Motor neuron (in vitro differentiated cells): ENCODE data around the gene CRYL1. TPM values are rescaled to one million over a fixed set of nuclear protein-coding genes. Genes with fewer than 3 reads are reported as not detected.
A peak's percentile ranks its signal among the peaks of the same experiment; 100 is the strongest.

Experiments
- ATAC-seq, 8 experiments: fragments of 200-7000 bp; cut with Tn5 transposase; replicated peaks in 6 of 8; 2 replicates each; pipeline ENCODE4 v1.8.0; 2021; ENCODE audit warnings: mild to moderate bottlenecking in 8 of 8, moderate library complexity in 8 of 8
- H3K27ac ChIP-seq, 2 donors: fragments of 250-450 bp; sonication (Bioruptor Pico); 2 replicates each; pipeline ENCODE4 v1.9.0; 2021; ENCODE audit warnings: antibody characterized with exemption in 2 of 2, mild to moderate bottlenecking in 2 of 2, moderate library complexity in 1 of 2
- H3K4me1 ChIP-seq, 2 donors: fragments of 250-450 bp; sonication (Bioruptor Pico); replicated peaks in 1 of 2; 2 replicates each; pipeline ENCODE4 v1.6.1; 2021; ENCODE audit warnings: antibody characterized with exemption in 2 of 2, mild to moderate bottlenecking in 2 of 2, moderate library complexity in 1 of 2
- H3K4me3 ChIP-seq, 5 donors: fragments of 250-450 bp; sonication (Bioruptor Pico); 2 replicates each; pipeline ENCODE4 v1.9.0; 2021; ENCODE audit warnings: antibody characterized with exemption in 5 of 5, mild to moderate bottlenecking in 5 of 5, moderate library complexity in 4 of 5
- WGBS, 10 experiments: fragments of 450-650 bp; shearing (Covaris generic); methylation state at CpG; one replicate each; pipeline ENCODE4 v1.0.0; 2022; 5-methylcytosine and 5-hydroxymethylcytosine counted together
- in situ Hi-C, 9 experiments: fragments of 400-800 bp; cut with MboI; loops; one replicate each; pipeline ENCODE4 v1.15.0; 2021; ENCODE audit warnings: low sequenced_read_pairs in 9 of 9, low pct_unique_long_range_greater_than_20kb in 2 of 9; ENCODE audit not compliant: unreplicated experiment in 9 of 9
- total RNA-seq, 8 experiments: library from RNA; unstranded; fragments of 300-600 nt; gene quantifications; 2 replicates each; pipeline versions ENCODE4 v1.2.3 to v1.2.4, GENCODE V29; 2022

The CRYL1 gene
- total RNA-seq, 8 experiments from 2014 or later = 4.6 to 41.5 (median 14.0) TPM

DNA sequence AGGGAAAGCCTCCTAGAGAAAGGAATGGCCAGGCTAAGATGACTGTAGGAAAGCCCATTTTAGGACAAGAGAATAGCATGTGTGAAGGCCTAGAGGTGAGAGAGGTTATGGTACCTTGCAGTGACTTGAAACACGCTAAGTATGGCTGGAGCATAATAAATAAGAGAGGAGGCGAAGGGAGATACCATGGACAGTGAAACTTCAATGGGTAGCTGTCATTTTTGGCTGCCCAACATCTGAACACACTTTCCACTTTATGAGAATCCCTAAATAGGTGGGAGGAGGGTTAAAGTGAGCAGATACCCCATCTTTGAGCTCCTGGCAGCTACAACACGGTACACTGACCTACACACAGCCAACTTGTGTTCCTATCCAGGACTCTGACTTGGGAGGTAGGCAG, 33.3 kb upstream of the CRYL1 start:
- in situ Hi-C loops = no loop called here
- no peak overlapping the region for H3K4me3 ChIP-seq
- ATAC-seq = no peak
- peaks cover 0 to 7% of the 10 kb centered on the region in 2 donors for H3K4me1 ChIP-seq
- H3K27ac ChIP-seq = no peak overlapping the region
- 30 to 94% (median 67%) methylated on average over 1 to 3 of the region's 3 CpGs; no CpG with 5 or more reads in 1 of the 10 experiments for WGBS, 10 experiments

- in situ Hi-C loops = no loop called here
- WGBS, 10 experiments = 20 to 50% (median 28%) methylated on average over 1 to 3 of the region's 3 CpGs; no CpG with 5 or more reads in 4 of the 10 experiments
- Histone ChIP-seq H3K4me1 (peaks cover 10 to 14% of the 10 kb centered on the region in 2 donors), H3K27ac (peak overlapping the region in 1 of 2 donors; percentile 69), H3K4me3 (no peak overlapping the region)
- ATAC-seq = peak; percentile 63 to 100 (median 99)
Observed at GRCh38 chr13:20553311-20553710, 27.7 kb upstream of the CRYL1 start.

GRCh38 chr13:20550799-20551198, 25.1 kb upstream of the CRYL1 start:
- H3K4me3 ChIP-seq = no peak overlapping the region
- H3K4me1 ChIP-seq = peaks cover 10 to 14% of the 10 kb centered on the region in 2 donors
- no peak overlapping the region for H3K27ac ChIP-seq
- WGBS, 10 experiments = 0 to 100% (median 67%) methylated on average over 1 to 5 of the region's 5 CpGs; no CpG with 5 or more reads in 2 of the 10 experiments
- in situ Hi-C loops = no loop called here
- no peak for ATAC-seq

DNA sequence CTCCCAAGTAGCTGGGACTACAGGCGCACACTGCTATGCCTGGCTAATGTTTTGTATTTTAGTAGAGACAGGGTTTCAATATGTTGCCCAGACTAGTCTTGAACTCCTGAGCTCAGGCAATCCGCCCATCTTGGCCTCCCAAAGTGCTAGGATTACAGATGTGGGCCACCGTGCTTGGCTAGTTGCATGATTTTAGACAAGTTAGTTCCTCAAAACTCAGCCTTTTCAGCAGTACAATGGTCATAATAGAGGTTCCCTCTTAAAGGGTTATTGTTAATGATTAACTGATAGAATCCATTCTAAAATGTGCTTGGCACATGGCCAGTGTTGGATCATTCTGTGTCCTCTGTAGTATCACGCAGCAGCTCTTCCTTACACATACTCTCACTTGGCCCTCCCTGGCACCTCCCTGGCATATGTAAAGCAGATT, 21.8 kb upstream of the CRYL1 start:
- H3K27ac ChIP-seq = no peak overlapping the region
- 14 to 100% (median 60%) methylated on average over 1 to 3 of the region's 4 CpGs; no CpG with 5 or more reads in 2 of the 10 experiments for WGBS, 10 experiments
- ATAC-seq = no peak
- H3K4me1 ChIP-seq = peaks cover 0 to 2% of the 10 kb centered on the region in 2 donors
- in situ Hi-C loops = no loop called here
- no peak overlapping the region for H3K4me3 ChIP-seq

DNA sequence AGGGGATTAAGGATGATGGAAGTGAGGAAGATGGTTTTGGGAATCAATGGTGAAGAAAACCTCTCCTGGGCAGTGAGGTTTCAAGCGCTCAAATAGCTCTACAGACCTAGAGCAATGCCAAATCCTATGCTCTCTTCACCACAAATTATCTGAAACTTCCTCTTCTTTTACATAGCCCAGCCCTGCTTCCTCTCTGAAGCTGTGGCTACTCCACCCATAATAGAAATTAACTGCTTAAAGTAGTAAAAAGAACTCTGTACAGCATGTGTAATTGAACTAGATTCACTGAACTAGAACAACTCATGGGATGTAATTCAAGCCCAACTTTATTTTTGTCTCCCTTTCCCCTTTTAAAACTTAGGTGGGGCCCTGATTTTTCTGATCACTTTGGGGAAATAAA, 20.9 kb upstream of the CRYL1 start:
- 60 to 100% (median 100%) methylated on average over 1 of the region's 1 CpG; no CpG with 5 or more reads in 3 of the 10 experiments for WGBS, 10 experiments
- Histone ChIP-seq H3K4me1 (no peaks in the 10 kb centered on the region), H3K4me3 (no peak overlapping the region), H3K27ac (no peak overlapping the region)
- peak in 3 of 8 experiments; percentile 63 to 100 (median 96) for ATAC-seq
- in situ Hi-C loops = no loop called here

GRCh38 chr13:20544201-20544923, 18.7 kb upstream of the CRYL1 start:
- no peak for ATAC-seq
- Histone ChIP-seq H3K4me1 (no peaks in the 10 kb centered on the region), H3K4me3 (no peak overlapping the region), H3K27ac (no peak overlapping the region)
- in situ Hi-C loops = no loop called here
- 62 to 100% (median 94%) methylated on average over 1 to 6 of the region's 7 CpGs; no CpG with 5 or more reads in 2 of the 10 experiments for WGBS, 10 experiments

DNA sequence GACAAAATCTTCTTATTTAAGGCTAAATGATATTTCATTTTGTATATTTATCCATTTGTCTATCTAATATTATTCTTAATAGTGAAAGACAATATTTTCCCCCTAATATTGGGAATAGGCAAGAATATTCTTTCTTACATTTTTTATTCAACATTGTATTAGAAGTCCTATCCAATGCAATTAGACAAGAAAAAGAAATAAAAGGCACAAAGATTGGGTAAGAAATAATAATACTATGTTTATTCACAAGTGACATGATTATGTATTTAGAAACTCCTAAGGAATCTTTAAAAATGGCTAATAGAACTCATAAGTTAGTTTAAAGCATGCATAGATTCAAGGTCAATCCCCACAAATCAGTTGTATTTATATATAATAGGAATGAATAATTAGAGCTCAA, 11.3 kb upstream of the CRYL1 start:
- Histone ChIP-seq H3K27ac (no peak overlapping the region), H3K4me3 (no peak overlapping the region), H3K4me1 (no peaks in the 10 kb centered on the region)
- no peak for ATAC-seq
- in situ Hi-C loops = no loop called here

- no peak for ATAC-seq
- 0 to 76% (median 35%) methylated on average over 1 to 6 of the region's 10 CpGs; no CpG with 5 or more reads in 2 of the 10 experiments for WGBS, 10 experiments
- H3K27ac ChIP-seq = no peak overlapping the region
- H3K4me3 ChIP-seq = no peak overlapping the region
- H3K4me1 ChIP-seq = no peaks in the 10 kb centered on the region
- in situ Hi-C loops = no loop called here
Observed at GRCh38 chr13:20534038-20534608, 8.5 kb upstream of the CRYL1 start.

DNA sequence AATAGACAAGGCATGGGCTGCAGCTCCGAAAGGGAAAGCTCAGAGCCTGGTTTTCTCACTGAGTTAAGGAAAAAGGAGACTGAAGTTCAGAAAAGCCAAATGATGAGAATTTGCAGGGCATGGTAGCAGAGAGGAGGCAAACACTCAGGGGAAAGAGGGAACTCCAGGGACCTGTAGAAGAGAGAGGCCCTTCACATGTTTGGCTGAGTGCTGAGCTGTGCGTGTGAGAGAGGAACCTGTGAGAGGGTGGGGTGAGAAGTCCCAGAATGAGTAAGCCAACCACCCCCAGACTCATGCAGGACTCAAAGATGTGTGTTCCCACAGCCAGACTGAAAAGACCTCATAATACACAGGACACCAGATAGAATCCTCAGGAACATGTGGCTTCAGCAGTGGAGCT, 2.8 kb upstream of the CRYL1 start:
- no peak for ATAC-seq
- in situ Hi-C loops = no loop called here
- WGBS, 10 experiments = 75 to 100% (median 85%) methylated on average over 1 to 2 of the region's 2 CpGs; no CpG with 5 or more reads in 3 of the 10 experiments
- H3K27ac ChIP-seq = no peak overlapping the region
- H3K4me1 ChIP-seq = no peaks in the 10 kb centered on the region
- no peak overlapping the region for H3K4me3 ChIP-seq

DNA sequence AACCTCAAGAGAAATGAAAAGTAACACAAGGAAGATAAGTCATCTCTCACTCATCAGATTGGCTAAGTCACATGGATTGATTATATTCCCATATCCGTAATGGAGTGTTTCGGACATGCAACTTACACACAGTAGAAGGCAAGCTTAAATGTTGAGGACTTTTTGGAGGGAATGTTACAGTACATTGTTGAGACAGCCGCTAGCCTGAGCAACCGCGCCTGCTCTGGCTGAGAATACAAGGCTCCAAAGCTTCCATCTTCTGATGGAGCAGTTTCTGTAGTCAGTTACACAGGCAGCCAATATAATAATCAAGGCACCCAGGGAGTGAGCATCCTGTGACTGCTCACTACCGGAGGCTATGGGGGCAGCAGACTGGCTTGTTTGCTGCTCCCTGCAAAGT, 1.0 kb upstream of the CRYL1 start:
- H3K4me3 ChIP-seq = peak overlapping the region; percentile 50 to 91 (median 80)
- in situ Hi-C loops = no loop called here
- 40 to 100% (median 75%) methylated on average over 1 to 6 of the region's 6 CpGs; no CpG with 5 or more reads in 2 of the 10 experiments for WGBS, 10 experiments
- no peak for ATAC-seq
- no peaks in the 10 kb centered on the region for H3K4me1 ChIP-seq
- no peak overlapping the region for H3K27ac ChIP-seq

- WGBS, 10 experiments = 0 to 20% (median 13%) methylated on average over 2 to 14 of the region's 37 CpGs; no CpG with 5 or more reads in 6 of the 10 experiments
- ATAC-seq = peak in 7 of 8 experiments; percentile 1 to 41 (median 12)
Observed at GRCh38 chr13:20525144-20525600, 485 bp downstream of the CRYL1 start.

GRCh38 chr13:20521364-20522115, 4.1 kb downstream of the CRYL1 start:
- ATAC-seq = no peak
- Histone ChIP-seq H3K27ac (no peak overlapping the region), H3K4me3 (no peak overlapping the region), H3K4me1 (no peaks in the 10 kb centered on the region)
- in situ Hi-C loops = loop anchor here in 1 of 9 experiments (25.0 kb wide), 1 partner anchor 391 kb away; the partner anchor contains the start of gene XPO4
- WGBS, 10 experiments = 60 to 94% (median 83%) methylated on average over 2 to 4 of the region's 5 CpGs; no CpG with 5 or more reads in 1 of the 10 experiments

More at GRCh38 chr13:20525144-20525600, 485 bp downstream of the CRYL1 start:
- in situ Hi-C loops = no loop called here
- Histone ChIP-seq H3K4me1 (no peaks in the 10 kb centered on the region), H3K4me3 (peak overlapping the region; percentile 50 to 91 (median 80)), H3K27ac (peak overlapping the region in 1 of 2 donors; percentile 25)

DNA sequence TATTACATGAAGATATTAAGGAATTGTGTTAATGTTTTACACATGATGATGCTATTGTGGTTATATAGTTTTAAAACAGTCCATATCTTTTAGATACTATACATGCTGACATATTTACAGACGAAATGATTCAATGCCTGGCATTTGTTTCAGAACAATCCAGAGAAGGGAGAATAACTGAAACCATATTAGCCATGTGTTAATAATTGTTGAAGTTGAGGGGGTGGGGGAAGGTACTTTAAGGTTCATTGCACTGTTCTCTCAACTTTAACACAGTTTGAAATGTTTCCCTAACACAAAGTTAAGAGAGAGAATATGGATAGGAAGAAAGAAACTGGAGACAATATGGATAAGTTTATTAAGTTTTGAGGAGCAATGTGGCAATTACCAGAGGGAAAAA, 5.8 kb downstream of the CRYL1 start:
- 40 to 100% (median 86%) methylated on average over 1 of the region's 1 CpG; no CpG with 5 or more reads in 3 of the 10 experiments for WGBS, 10 experiments
- Histone ChIP-seq H3K4me3 (no peak overlapping the region), H3K27ac (no peak overlapping the region), H3K4me1 (no peaks in the 10 kb centered on the region)
- ATAC-seq = no peak
- in situ Hi-C loops = loop anchor here in 1 of 9 experiments (25.0 kb wide), 1 partner anchor 392 kb away; the partner anchor contains the start of gene XPO4
